ENCODE results near the gene RASGRF1. TPM values are rescaled to one million over a fixed set of nuclear protein-coding genes. Genes with fewer than 3 reads are reported as not detected.
A peak's percentile ranks its signal among the peaks of the same experiment; 100 is the strongest.

The RASGRF1 gene
- total and polyA plus RNA-seq, 10 donors = 0.50 to 3.4 (median 1.8) TPM

- WGBS, 5 donors = 64 to 81% (median 67%) methylated on average over 7 of the region's 7 CpGs
- H3K27ac ChIP-seq = peak overlapping the region in 2 of 8 donors; percentile 8 to 18
These were observed 167.6 kb downstream of the RASGRF1 start for GRCh38 chr15:78923015-78923414.

GRCh38 chr15:78922527-78922926 lies 168.1 kb downstream of the RASGRF1 start:
- Histone ChIP-seq H3K9me3 (no peaks in the 10 kb centered on the region), H3K27ac (peak overlapping the region in 2 of 8 donors; percentile 8 to 18), H3K4me3 (no peak overlapping the region), H3K4me1 (peaks cover 0 to 30% (median 8%) of the 10 kb centered on the region in 6 donors), H3K27me3 (replicated peaks in 1 of 7) (no peaks in the 10 kb centered on the region), H3K36me3 (peaks cover 0 to 100% (median 75%) of the 10 kb centered on the region in 6 donors)
- no peak for TF ChIP-seq POLR2A (IDR thresholded peaks at IDR 0.05)
- TF ChIP-seq CTCF (IDR thresholded peaks at IDR 0.05 in 8 of 11, conservative IDR thresholded peaks at IDR 0.05 in 3 of 11) = no peak
- TF ChIP-seq POLR2AphosphoS5 (IDR thresholded peaks at IDR 0.05) = peak in 2 of 3 donors; percentile 26 to 48
- 79 to 96% (median 90%) methylated on average over 7 of the region's 7 CpGs for WGBS, 5 donors
- no peak for DNase-seq
- intact Hi-C loops (cut with DNase I; ENCODE audit: low total_unique reads) = no loop called here

More at GRCh38 chr15:78923015-78923414, 167.6 kb downstream of the RASGRF1 start:
- Histone ChIP-seq H3K36me3 (peaks cover 0 to 100% (median 78%) of the 10 kb centered on the region in 6 donors), H3K4me1 (peaks cover 0 to 28% (median 5%) of the 10 kb centered on the region in 6 donors), H3K4me3 (no peak overlapping the region), H3K9me3 (no peaks in the 10 kb centered on the region), H3K27me3 (replicated peaks in 1 of 7) (no peaks in the 10 kb centered on the region)
- intact Hi-C loops (cut with DNase I; ENCODE audit: low total_unique reads) = no loop called here
- TF ChIP-seq CTCF (IDR thresholded peaks at IDR 0.05 in 8 of 11, conservative IDR thresholded peaks at IDR 0.05 in 3 of 11) (no peak), POLR2A (IDR thresholded peaks at IDR 0.05) (no peak), POLR2AphosphoS5 (IDR thresholded peaks at IDR 0.05) (no peak)
- no peak for DNase-seq

GRCh38 chr15:78921940-78922339 lies 168.6 kb downstream of the RASGRF1 start:
- DNase-seq = no peak
- Histone ChIP-seq H3K4me1 (peaks cover 0 to 30% (median 11%) of the 10 kb centered on the region in 6 donors), H3K27me3 (replicated peaks in 1 of 7) (no peaks in the 10 kb centered on the region), H3K36me3 (peaks cover 0 to 97% (median 71%) of the 10 kb centered on the region in 6 donors), H3K4me3 (no peak overlapping the region), H3K27ac (no peak overlapping the region), H3K9me3 (no peaks in the 10 kb centered on the region)
- intact Hi-C loops (cut with DNase I; ENCODE audit: low total_unique reads) = no loop called here
- 82 to 93% (median 87%) methylated on average over 14 of the region's 14 CpGs for WGBS, 5 donors
- peak in 2 of 3 donors; percentile 52 to 82 for TF ChIP-seq POLR2AphosphoS5 (IDR thresholded peaks at IDR 0.05)
- no peak for TF ChIP-seq POLR2A (IDR thresholded peaks at IDR 0.05)
- TF ChIP-seq CTCF (IDR thresholded peaks at IDR 0.05 in 8 of 11, conservative IDR thresholded peaks at IDR 0.05 in 3 of 11) = no peak

- WGBS, 5 donors = 79 to 94% (median 85%) methylated on average over 6 of the region's 6 CpGs
These were observed 169.1 kb downstream of the RASGRF1 start for GRCh38 chr15:78921517-78921916.

More at GRCh38 chr15:78921517-78921916, 169.1 kb downstream of the RASGRF1 start:
- no peak for DNase-seq
- intact Hi-C loops (cut with DNase I; ENCODE audit: low total_unique reads) = no loop called here
- Histone ChIP-seq H3K4me1 (peaks cover 0 to 30% (median 13%) of the 10 kb centered on the region in 6 donors), H3K9me3 (no peaks in the 10 kb centered on the region), H3K27me3 (replicated peaks in 1 of 7) (no peaks in the 10 kb centered on the region), H3K4me3 (no peak overlapping the region), H3K36me3 (peaks cover 0 to 93% (median 71%) of the 10 kb centered on the region in 6 donors), H3K27ac (no peak overlapping the region)
- TF ChIP-seq POLR2AphosphoS5 (IDR thresholded peaks at IDR 0.05) (no peak), CTCF (IDR thresholded peaks at IDR 0.05 in 8 of 11, conservative IDR thresholded peaks at IDR 0.05 in 3 of 11) (no peak), POLR2A (IDR thresholded peaks at IDR 0.05) (no peak)

Measured in spleen (tissue), 11 donors.